Kidney glomerular epithelial cell (primary cell): ENCODE results near the gene HRCT1.
A peak's percentile ranks its signal among the peaks of the same experiment; 100 is the strongest.

ENCODE experiments used
- DNase-seq: peaks from one replicate; lab custom pipeline; 2025; lab: John Stamatoyannopoulos, UW

The HRCT1 gene

GRCh38 chr9:35944173-35944572 is 38.2 kb downstream of the HRCT1 start:
- no peak for DNase-seq

GRCh38 chr9:35944841-35945240 is 38.8 kb downstream of the HRCT1 start:
- no peak for DNase-seq

- peak; percentile 82 for DNase-seq
Measured at GRCh38 chr9:35945341-35946018, 39.5 kb downstream of the HRCT1 start.

GRCh38 chr9:35948451-35948850 is 42.4 kb downstream of the HRCT1 start:
- DNase-seq = no peak

GRCh38 chr9:35948901-35949318 is 42.9 kb downstream of the HRCT1 start:
- no peak for DNase-seq

- DNase-seq = peak; percentile 24
Measured at GRCh38 chr9:35951736-35952135, 45.7 kb downstream of the HRCT1 start.

- DNase-seq = no peak
Measured at GRCh38 chr9:35952526-35953191, 46.7 kb downstream of the HRCT1 start.

GRCh38 chr9:35954942-35955546 is 49.0 kb downstream of the HRCT1 start:
- DNase-seq = peak; percentile 85

- no peak for DNase-seq
Measured at GRCh38 chr9:35956651-35957050, 50.6 kb downstream of the HRCT1 start.
